CD4-positive, alpha-beta T cell treated with Interleukin-15 for 4 hours (primary cell): ENCODE data around the gene CWC22.
A peak's percentile ranks its signal among the peaks of the same experiment; 100 is the strongest.
"Not testable (repeated sequence)": the region's sequence is repeated elsewhere in the genome, so short reads cannot be mapped to it uniquely, and the experiment has no call there.

Experiments used
- DNase-seq: peaks from one replicate; pipeline ENCODE4 v3.0.0-alpha.2; 2020; ENCODE audit warnings: low spot score

CWC22 gene

GRCh38 chr2:179950391-179950790, 56.7 kb downstream of the CWC22 start:
- DNase-seq = no peak

- DNase-seq = no peak
These were observed 57.7 kb downstream of the CWC22 start for GRCh38 chr2:179949438-179949837.

- no peak for DNase-seq
These were observed 59.0 kb downstream of the CWC22 start for GRCh38 chr2:179948058-179948457.

- DNase-seq = no peak
These were observed 60.1 kb downstream of the CWC22 start for GRCh38 chr2:179946810-179947615.

- no peak for DNase-seq
These were observed 60.8 kb downstream of the CWC22 start for GRCh38 chr2:179946346-179946745.

GRCh38 chr2:179939259-179939658, 67.8 kb downstream of the CWC22 start:
- DNase-seq = no peak

GRCh38 chr2:179938026-179938425, 69.1 kb downstream of the CWC22 start:
- DNase-seq = no peak

- DNase-seq = peak; percentile 1
These were observed 70.4 kb downstream of the CWC22 start for GRCh38 chr2:179936654-179937053.

- DNase-seq = no peak
These were observed 71.0 kb downstream of the CWC22 start for GRCh38 chr2:179936141-179936540.

- no peak for DNase-seq
These were observed 74.3 kb downstream of the CWC22 start for GRCh38 chr2:179932786-179933185.

GRCh38 chr2:179931502-179931901, 75.6 kb downstream of the CWC22 start:
- DNase-seq = no peak

GRCh38 chr2:179929997-179930396, 77.1 kb downstream of the CWC22 start:
- DNase-seq = not testable (repeated sequence)

GRCh38 chr2:179927041-179927440, 80.1 kb downstream of the CWC22 start:
- no peak for DNase-seq

- DNase-seq = no peak
These were observed 81.4 kb downstream of the CWC22 start for GRCh38 chr2:179925713-179926112.

- DNase-seq = no peak
These were observed 89.8 kb downstream of the CWC22 start for GRCh38 chr2:179917272-179917671.

GRCh38 chr2:179915395-179915992, 91.6 kb downstream of the CWC22 start:
- DNase-seq = no peak

- DNase-seq = no peak
These were observed 93.3 kb downstream of the CWC22 start for GRCh38 chr2:179913809-179914208.

- no peak for DNase-seq
These were observed 95.5 kb downstream of the CWC22 start for GRCh38 chr2:179911569-179911968.

GRCh38 chr2:179910735-179911113, 96.4 kb downstream of the CWC22 start:
- no peak for DNase-seq

- DNase-seq = no peak
These were observed 97.0 kb downstream of the CWC22 start for GRCh38 chr2:179909845-179910734.

GRCh38 chr2:179900655-179901054, 106.4 kb downstream of the CWC22 start:
- no peak for DNase-seq

- DNase-seq = no peak
These were observed 107.4 kb downstream of the CWC22 start for GRCh38 chr2:179899666-179900065.

GRCh38 chr2:179898873-179899272, 108.2 kb downstream of the CWC22 start:
- no peak for DNase-seq
